Hindlimb muscle (tissue), 1 donor: ENCODE results near the gene PPP6R2. TPM values are rescaled to one million over a fixed set of nuclear protein-coding genes. Genes with fewer than 3 reads are reported as not detected.
"Not testable (repeated sequence)": the region's sequence is repeated elsewhere in the genome, so short reads cannot be mapped to it uniquely, and the experiment has no call there.

Experiments used
- DNase-seq: peaks from one replicate; pipeline ENCODE4 v3.0.0-alpha.2; 2013
- polyA plus RNA-seq: library from polyadenylated mRNA; unstranded; fragments of 120-200 nt; gene quantifications from one replicate; pipeline ENCODE4 v1.2.1, GENCODE V29; 2013; ENCODE audit not compliant: insufficient read length

PPP6R2 gene
- polyA plus RNA-seq, 1 donor, result 34.3 TPM

- DNase-seq, result not testable (repeated sequence)
These were observed 89.9 kb downstream of the PPP6R2 start for GRCh38 chr22:50432877-50433510.

GRCh38 chr22:50434849-50435248 is 91.7 kb downstream of the PPP6R2 start:
- no peak for DNase-seq

GRCh38 chr22:50435291-50436014 is 92.3 kb downstream of the PPP6R2 start:
- no peak for DNase-seq

GRCh38 chr22:50436015-50436830 is 93.1 kb downstream of the PPP6R2 start:
- DNase-seq, result no peak

- no peak for DNase-seq
These were observed 93.8 kb downstream of the PPP6R2 start for GRCh38 chr22:50436841-50437341.

- DNase-seq, result no peak
These were observed 94.6 kb downstream of the PPP6R2 start for GRCh38 chr22:50437511-50438304.

- DNase-seq, result no peak
These were observed 95.5 kb downstream of the PPP6R2 start for GRCh38 chr22:50438305-50439275.

GRCh38 chr22:50439314-50439870 is 96.3 kb downstream of the PPP6R2 start:
- no peak for DNase-seq

GRCh38 chr22:50439871-50440331 is 96.8 kb downstream of the PPP6R2 start:
- DNase-seq, result no peak

- DNase-seq, result no peak
These were observed 97.6 kb downstream of the PPP6R2 start for GRCh38 chr22:50440544-50441249.

GRCh38 chr22:50441428-50441993 is 98.4 kb downstream of the PPP6R2 start:
- DNase-seq, result no peak

GRCh38 chr22:50443197-50443596 is 100.1 kb downstream of the PPP6R2 start:
- no peak for DNase-seq

GRCh38 chr22:50443801-50444625 is 100.9 kb downstream of the PPP6R2 start:
- DNase-seq, result no peak

GRCh38 chr22:50444663-50445062 is 101.5 kb downstream of the PPP6R2 start:
- no peak for DNase-seq

- no peak for DNase-seq
These were observed 102.1 kb downstream of the PPP6R2 start for GRCh38 chr22:50445071-50445879.

GRCh38 chr22:50445880-50446707 is 103.0 kb downstream of the PPP6R2 start:
- no peak for DNase-seq
